Left ventricle myocardium inferior (tissue), 1 donor: ENCODE results near the gene CHCHD10. TPM values are rescaled to one million over a fixed set of nuclear protein-coding genes. Genes with fewer than 3 reads are reported as not detected.

Experiments used
- DNase-seq: peaks from one replicate; pipeline ENCODE4 v3.0.0-alpha.2; 2020
- H3K27ac ChIP-seq: fragments of 200-600 bp; replicated peaks from 2 replicates; pipeline ENCODE4 v1.8.0; 2021
- H3K27me3 ChIP-seq: fragments of 200-600 bp; 2 replicates; pipeline ENCODE4 v1.8.0; 2021; ENCODE audit warnings: low read depth
- H3K36me3 ChIP-seq: fragments of 200-600 bp; 2 replicates; pipeline ENCODE4 v1.8.0; 2021
- H3K4me1 ChIP-seq: fragments of 200-600 bp; 2 replicates; pipeline ENCODE4 v1.8.0; 2021
- H3K4me3 ChIP-seq: fragments of 200-600 bp; 2 replicates; pipeline ENCODE4 v1.8.0; 2021; ENCODE audit warnings: mild to moderate bottlenecking, moderate library complexity
- H3K9me3 ChIP-seq: fragments of 200-600 bp; replicated peaks from 2 replicates; pipeline ENCODE4 v1.8.0; 2021
- intact Hi-C: fragments of 100-400 bp; cut with micrococcal nuclease; formaldehyde crosslinking; loops from one replicate; pipeline ENCODE4 v1.11.0; 2022
- total RNA-seq: library from RNA; stranded (reverse); fragmentation: NEBNext Ultra II Directional; extraction: Animal tissue kit (Norgen Biotek cat#: 25700); gene quantifications from one replicate; pipeline ENCODE4 v1.2.1, GENCODE V29; 2021
- TF ChIP-seq, protein P1 (sequence below): fragments of 200-600 bp; IDR thresholded peaks from 2 replicates; pipeline ENCODE4 v1.8.0; 2021; ENCODE audit warnings: antibody characterized with exemption, mild to moderate bottlenecking, borderline replicate concordance
- donor health status: DM: no; HTN: yes; CAD: no; lungs with severe emphysema.

CHCHD10 gene
- total RNA-seq, 1 donor from 2014 or later, result 1,446 TPM

DNA sequence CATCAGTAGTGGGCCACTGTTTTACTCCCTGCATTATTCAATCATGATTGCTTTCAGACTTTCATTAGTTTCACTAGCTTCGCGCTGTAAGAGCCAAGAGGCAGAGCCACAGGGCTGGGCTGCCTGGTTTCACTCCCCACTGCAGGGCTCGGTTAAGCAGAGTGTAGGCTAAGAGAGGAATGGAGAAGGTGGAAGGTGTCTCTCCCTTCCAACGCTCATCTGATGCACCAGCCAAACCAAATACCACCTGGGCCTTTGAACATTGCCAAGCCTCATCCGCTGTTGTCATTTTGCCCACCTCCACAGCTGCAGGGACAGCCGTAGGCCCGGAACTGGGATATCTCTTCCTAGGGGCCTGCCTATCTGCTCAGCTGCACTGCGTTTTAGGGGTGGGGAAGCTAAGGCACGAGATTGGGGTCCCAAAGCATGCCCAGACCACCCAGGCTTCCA, 18.5 kb upstream of the CHCHD10 start:
- Histone ChIP-seq H3K36me3 (no peaks in the 10 kb centered on the region), H3K27me3 (no peaks in the 10 kb centered on the region), H3K4me3 (peak overlapping the region; percentile 95), H3K4me1 (peaks cover 57% of the 10 kb centered on the region), H3K9me3 (no peaks in the 10 kb centered on the region), H3K27ac (peak overlapping the region; percentile 100)
- TF ChIP-seq, protein P1, sequence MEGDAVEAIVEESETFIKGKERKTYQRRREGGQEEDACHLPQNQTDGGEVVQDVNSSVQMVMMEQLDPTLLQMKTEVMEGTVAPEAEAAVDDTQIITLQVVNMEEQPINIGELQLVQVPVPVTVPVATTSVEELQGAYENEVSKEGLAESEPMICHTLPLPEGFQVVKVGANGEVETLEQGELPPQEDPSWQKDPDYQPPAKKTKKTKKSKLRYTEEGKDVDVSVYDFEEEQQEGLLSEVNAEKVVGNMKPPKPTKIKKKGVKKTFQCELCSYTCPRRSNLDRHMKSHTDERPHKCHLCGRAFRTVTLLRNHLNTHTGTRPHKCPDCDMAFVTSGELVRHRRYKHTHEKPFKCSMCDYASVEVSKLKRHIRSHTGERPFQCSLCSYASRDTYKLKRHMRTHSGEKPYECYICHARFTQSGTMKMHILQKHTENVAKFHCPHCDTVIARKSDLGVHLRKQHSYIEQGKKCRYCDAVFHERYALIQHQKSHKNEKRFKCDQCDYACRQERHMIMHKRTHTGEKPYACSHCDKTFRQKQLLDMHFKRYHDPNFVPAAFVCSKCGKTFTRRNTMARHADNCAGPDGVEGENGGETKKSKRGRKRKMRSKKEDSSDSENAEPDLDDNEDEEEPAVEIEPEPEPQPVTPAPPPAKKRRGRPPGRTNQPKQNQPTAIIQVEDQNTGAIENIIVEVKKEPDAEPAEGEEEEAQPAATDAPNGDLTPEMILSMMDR, result no peak
- intact Hi-C loops, result no loop called here
- DNase-seq, result no peak

DNA sequence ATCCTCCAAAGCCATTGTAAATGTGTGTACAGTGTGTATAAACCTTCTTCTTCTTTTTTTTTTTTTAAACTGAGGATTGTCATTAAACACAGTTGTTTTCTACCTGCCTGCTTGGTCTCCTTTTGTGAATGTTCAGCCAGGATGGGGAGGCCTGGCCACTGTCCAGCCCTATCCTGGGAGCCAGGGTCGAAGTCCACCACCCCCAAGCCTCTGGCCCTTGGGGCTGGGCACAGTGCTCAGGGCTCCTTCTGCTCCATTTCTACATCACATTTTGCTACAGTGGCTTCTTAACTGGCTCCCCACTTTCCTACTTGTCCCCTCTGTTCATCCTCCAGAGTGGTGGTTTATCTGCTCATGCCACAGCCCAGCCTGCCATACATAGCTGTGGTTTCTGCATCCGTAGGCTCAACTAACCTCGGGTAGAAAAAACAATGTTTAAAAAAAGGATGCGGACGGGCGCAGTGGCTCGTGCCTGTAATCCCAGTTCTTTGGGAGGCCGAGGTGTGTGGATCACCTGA, 16.5 kb upstream of the CHCHD10 start:
- no peak overlapping the region for H3K27ac ChIP-seq
- H3K4me3 ChIP-seq, result no peak overlapping the region
- no peaks in the 10 kb centered on the region for H3K9me3 ChIP-seq
- DNase-seq, result no peak
- intact Hi-C loops, result no loop called here
- H3K4me1 ChIP-seq, result peaks cover 37% of the 10 kb centered on the region
- H3K27me3 ChIP-seq, result no peaks in the 10 kb centered on the region
- TF ChIP-seq, protein P1, result no peak
- peaks cover 4% of the 10 kb centered on the region for H3K36me3 ChIP-seq

DNA sequence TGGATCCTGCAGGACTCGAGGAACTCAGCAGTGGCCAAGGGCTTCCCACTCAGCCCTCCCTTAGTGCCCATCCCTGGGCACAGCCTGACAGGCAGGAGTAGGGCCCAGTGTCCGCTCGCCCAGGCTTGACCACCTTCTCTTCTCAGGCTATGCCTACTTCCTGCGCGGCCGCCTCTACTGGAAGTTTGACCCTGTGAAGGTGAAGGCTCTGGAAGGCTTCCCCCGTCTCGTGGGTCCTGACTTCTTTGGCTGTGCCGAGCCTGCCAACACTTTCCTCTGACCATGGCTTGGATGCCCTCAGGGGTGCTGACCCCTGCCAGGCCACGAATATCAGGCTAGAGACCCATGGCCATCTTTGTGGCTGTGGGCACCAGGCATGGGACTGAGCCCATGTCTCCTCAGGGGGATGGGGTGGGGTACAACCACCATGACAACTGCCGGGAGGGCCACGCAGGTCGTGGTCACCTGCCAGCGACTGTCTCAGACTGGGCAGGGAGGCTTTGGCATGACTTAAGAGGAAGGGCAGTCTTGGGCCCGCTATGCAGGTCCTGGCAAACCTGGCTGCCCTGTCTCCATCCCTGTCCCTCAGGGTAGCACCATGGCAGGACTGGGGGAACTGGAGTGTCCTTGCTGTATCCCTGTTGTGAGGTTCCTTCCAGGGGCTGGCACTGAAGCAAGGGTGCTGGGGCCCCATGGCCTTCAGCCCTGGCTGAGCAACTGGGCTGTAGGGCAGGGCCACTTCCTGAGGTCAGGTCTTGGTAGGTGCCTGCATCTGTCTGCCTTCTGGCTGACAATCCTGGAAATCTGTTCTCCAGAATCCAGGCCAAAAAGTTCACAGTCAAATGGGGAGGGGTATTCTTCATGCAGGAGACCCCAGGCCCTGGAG, 15.7 kb upstream of the CHCHD10 start:
- Histone ChIP-seq H3K9me3 (no peaks in the 10 kb centered on the region), H3K4me3 (no peak overlapping the region), H3K36me3 (peaks cover 7% of the 10 kb centered on the region), H3K4me1 (peaks cover 30% of the 10 kb centered on the region), H3K27ac (no peak overlapping the region), H3K27me3 (no peaks in the 10 kb centered on the region)
- no peak for DNase-seq
- TF ChIP-seq, protein P1, result no peak
- intact Hi-C loops, result no loop called here

DNA sequence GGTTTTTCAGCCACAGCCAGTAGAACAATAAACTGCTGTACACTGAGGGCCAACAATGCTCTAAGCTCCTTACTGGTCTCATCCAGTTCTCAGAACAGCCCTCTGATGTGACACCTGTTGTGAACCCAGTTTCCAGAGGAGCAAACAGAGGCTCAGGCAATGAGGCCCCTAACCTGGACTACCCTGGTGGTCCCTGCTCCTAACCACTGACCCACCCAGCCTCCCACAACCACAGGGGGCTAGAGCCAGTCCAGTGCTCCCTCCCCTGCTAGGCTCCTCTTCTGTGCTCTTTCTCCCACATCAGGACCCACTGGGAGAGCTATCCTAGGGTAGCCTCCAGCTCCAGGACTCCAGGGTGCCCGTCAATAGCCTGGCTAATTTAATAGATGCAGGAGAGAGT, 14.9 kb upstream of the CHCHD10 start:
- intact Hi-C loops, result no loop called here
- Histone ChIP-seq H3K27me3 (no peaks in the 10 kb centered on the region), H3K36me3 (peaks cover 7% of the 10 kb centered on the region), H3K4me1 (peaks cover 30% of the 10 kb centered on the region), H3K4me3 (no peak overlapping the region), H3K9me3 (no peaks in the 10 kb centered on the region), H3K27ac (no peak overlapping the region)
- no peak for DNase-seq
- TF ChIP-seq, protein P1, result no peak

DNA sequence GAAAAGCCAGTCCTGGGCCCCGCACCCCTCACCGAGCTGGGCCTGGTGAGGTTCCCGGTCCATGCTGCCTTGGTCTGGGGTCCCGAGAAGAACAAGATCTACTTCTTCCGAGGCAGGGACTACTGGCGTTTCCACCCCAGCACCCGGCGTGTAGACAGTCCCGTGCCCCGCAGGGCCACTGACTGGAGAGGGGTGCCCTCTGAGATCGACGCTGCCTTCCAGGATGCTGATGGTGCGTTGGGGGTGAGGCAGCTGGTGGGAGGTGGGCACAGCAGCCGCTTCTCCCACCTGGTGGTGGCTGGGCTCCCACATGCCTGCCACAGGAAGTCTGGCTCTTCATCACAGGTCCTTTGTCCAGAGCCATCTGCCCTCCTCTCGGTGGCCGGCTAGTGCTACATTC, 14.5 kb upstream of the CHCHD10 start:
- Histone ChIP-seq H3K4me1 (peaks cover 30% of the 10 kb centered on the region), H3K27me3 (no peaks in the 10 kb centered on the region), H3K4me3 (no peak overlapping the region), H3K9me3 (no peaks in the 10 kb centered on the region), H3K36me3 (peaks cover 7% of the 10 kb centered on the region), H3K27ac (no peak overlapping the region)
- TF ChIP-seq, protein P1, result no peak
- DNase-seq, result no peak
- intact Hi-C loops, result no loop called here
